HL-60 (cell line): ENCODE measurements around the gene KRT82.
"Not testable (repeated sequence)": the region's sequence is repeated elsewhere in the genome, so short reads cannot be mapped to it uniquely, and the experiment has no call there.

Experiments used
- DNase-seq, 2 experiments: peaks; one replicate each; pipeline ENCODE4 v3.0.0-alpha.2; 2010 to 2020; ENCODE audit warnings: low read depth in 1 of 2, low spot score in 1 of 2
- H3K27ac ChIP-seq: fragments of 250-450 bp; sonication (Bioruptor Pico); replicated peaks from 2 replicates; pipeline ENCODE4 v1.5.1; 2020; ENCODE audit warnings: mild to moderate bottlenecking, moderate library complexity
- H3K27me3 ChIP-seq: fragments of 250-450 bp; sonication (Bioruptor Pico); 2 replicates; pipeline ENCODE4 v1.5.1; 2021; ENCODE audit warnings: mild to moderate bottlenecking, moderate library complexity; ENCODE audit not compliant: insufficient read depth, poor library complexity, severe bottlenecking
- H3K4me3 ChIP-seq: replicated peaks from 2 replicates; pipeline ENCODE4 v1.5.1; 2011; ENCODE audit warnings: mild to moderate bottlenecking, control low read depth, low read length; ENCODE audit not compliant: insufficient read depth
- CTCF ChIP-seq: IDR thresholded peaks from one replicate; pipeline ENCODE4 v1.5.1; 2011; ENCODE audit warnings: low read length, control low read depth, inconsistent platforms; ENCODE audit not compliant: insufficient read depth
- GABPA ChIP-seq: IDR thresholded peaks from 2 replicates; pipeline ENCODE4 v1.6.1; 2012; ENCODE audit warnings: low read depth
- POLR2AphosphoS5 ChIP-seq: IDR thresholded peaks from 2 replicates; pipeline ENCODE4 v1.6.1; 2012; ENCODE audit warnings: low read depth
- SPI1 ChIP-seq: IDR thresholded peaks from 2 replicates; pipeline ENCODE4 v1.6.1; 2012; ENCODE audit warnings: low read depth, mild to moderate bottlenecking, borderline replicate concordance
- TF ChIP-seq, protein P1 (sequence below): IDR thresholded peaks from 2 replicates; pipeline ENCODE4 v1.6.1; 2012; ENCODE audit warnings: low read depth; ENCODE audit not compliant: insufficient replicate concordance

KRT82 gene

GRCh38 chr12:52452101-52452500 lies 46.0 kb upstream of the KRT82 start, which contains the start of gene KRT6B:
Gene KRT6B (minus strand): TSS chr12:52452146. CDS start chr12:52452078, 68 bp downstream.
- no peak within 1 kb of the TSS for H3K27ac ChIP-seq

GRCh38 chr12:52448228-52448627 lies 42.1 kb upstream of the KRT82 start:
- no peak for DNase-seq
- Histone ChIP-seq H3K27me3 (peaks cover 4% of the 10 kb centered on the region), H3K4me3 (no peak overlapping the region), H3K27ac (no peak overlapping the region)
- TF ChIP-seq, protein P1, sequence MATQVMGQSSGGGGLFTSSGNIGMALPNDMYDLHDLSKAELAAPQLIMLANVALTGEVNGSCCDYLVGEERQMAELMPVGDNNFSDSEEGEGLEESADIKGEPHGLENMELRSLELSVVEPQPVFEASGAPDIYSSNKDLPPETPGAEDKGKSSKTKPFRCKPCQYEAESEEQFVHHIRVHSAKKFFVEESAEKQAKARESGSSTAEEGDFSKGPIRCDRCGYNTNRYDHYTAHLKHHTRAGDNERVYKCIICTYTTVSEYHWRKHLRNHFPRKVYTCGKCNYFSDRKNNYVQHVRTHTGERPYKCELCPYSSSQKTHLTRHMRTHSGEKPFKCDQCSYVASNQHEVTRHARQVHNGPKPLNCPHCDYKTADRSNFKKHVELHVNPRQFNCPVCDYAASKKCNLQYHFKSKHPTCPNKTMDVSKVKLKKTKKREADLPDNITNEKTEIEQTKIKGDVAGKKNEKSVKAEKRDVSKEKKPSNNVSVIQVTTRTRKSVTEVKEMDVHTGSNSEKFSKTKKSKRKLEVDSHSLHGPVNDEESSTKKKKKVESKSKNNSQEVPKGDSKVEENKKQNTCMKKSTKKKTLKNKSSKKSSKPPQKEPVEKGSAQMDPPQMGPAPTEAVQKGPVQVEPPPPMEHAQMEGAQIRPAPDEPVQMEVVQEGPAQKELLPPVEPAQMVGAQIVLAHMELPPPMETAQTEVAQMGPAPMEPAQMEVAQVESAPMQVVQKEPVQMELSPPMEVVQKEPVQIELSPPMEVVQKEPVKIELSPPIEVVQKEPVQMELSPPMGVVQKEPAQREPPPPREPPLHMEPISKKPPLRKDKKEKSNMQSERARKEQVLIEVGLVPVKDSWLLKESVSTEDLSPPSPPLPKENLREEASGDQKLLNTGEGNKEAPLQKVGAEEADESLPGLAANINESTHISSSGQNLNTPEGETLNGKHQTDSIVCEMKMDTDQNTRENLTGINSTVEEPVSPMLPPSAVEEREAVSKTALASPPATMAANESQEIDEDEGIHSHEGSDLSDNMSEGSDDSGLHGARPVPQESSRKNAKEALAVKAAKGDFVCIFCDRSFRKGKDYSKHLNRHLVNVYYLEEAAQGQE, result no peak
- no peak for TF ChIP-seq POLR2AphosphoS5
- TF ChIP-seq SPI1, result no peak
- no peak for TF ChIP-seq GABPA
- no peak for TF ChIP-seq CTCF

More at GRCh38 chr12:52452101-52452500, 46.0 kb upstream of the KRT82 start, which contains the start of gene KRT6B:
- DNase-seq, result no peak
- Histone ChIP-seq H3K27me3 (peaks cover 4% of the 10 kb centered on the region), H3K4me3 (no peak within 1 kb of the TSS)
- TF ChIP-seq SPI1, result no peak
- TF ChIP-seq CTCF, result no peak
- TF ChIP-seq GABPA, result no peak
- TF ChIP-seq, protein P1, result no peak
- no peak for TF ChIP-seq POLR2AphosphoS5

DNA sequence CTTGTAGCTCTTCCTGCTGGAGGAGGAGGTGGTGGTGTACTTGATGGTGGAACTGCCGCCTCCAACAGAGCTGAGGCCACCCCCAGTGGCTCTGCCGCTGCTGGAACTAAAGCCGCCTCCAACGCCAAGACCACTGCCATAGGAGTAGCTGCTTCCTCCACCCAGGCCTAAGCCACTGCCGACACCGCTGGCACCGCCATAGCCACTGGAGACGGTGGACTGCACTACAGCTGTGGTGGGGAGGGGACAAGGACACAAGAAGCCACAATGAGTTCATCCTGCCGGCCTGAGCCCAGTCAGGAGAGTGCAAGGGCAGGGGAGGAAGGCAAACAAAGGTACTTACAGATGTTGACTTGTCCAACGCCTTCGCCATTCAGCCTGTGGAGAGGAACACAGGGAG lies 41.1 kb upstream of the KRT82 start:
- not testable (repeated sequence) for H3K4me3 ChIP-seq, H3K27ac ChIP-seq, H3K27me3 ChIP-seq, DNase-seq

DNA sequence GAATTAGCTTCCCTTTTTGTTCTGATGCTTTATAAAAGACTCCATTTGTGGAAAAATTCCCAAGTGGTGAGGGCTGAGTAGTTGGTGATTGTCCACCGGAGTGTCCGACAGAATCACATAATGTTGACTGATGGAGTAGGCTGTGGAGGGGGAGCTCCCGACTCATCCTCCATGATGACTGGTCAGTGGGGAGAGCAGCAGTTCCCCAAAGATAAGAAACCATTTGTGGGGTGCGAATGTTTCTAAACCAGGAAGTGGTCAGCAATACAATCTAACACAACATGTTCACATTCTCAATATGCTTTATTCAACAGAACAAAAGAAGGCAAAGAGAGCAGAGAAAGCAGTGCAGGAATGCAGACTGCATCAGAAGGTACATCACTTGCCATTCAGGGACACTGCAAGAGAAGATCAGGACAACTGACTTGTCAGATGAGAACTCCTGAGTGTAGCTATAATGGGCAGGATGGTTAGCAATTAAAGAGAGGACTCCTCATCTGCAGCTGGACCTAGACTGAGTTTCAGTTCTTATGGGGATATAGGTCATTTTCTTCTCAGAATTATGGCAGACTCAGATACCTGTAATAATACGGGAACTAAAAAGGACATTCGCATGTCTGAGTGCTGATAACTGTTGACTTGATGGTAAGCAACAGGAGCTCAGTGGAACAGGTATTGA lies 40.4 kb upstream of the KRT82 start:
- peaks cover 4% of the 10 kb centered on the region for H3K27me3 ChIP-seq
- H3K4me3 ChIP-seq, result no peak overlapping the region
- H3K27ac ChIP-seq, result no peak overlapping the region
- TF ChIP-seq CTCF, result no peak
- TF ChIP-seq SPI1, result no peak
- no peak for DNase-seq
